Tibial artery (tissue), 4 donors: ENCODE results near the gene EHBP1.

Experiments used
- DNase-seq, 2 donors: peaks; one replicate each; pipeline ENCODE4 v3.0.0-alpha.2; 2019
- H3K27ac ChIP-seq, 2 donors: fragments of 200-600 bp; sonication (generic) in 1 of 2; 1 replicate in 1 of 2; 2 replicates in 1 of 2; pipeline ENCODE4 v1.5.1; 2018 to 2019; ENCODE audit warnings: mild to moderate bottlenecking in 1 of 2
- H3K27me3 ChIP-seq, 2 donors: fragments of 200-600 bp; sonication (generic) in 1 of 2; one replicate each; pipeline versions ENCODE4 v1.5.1 to v1.6.0; 2016 to 2019
- H3K36me3 ChIP-seq, 3 donors: fragments of 200-600 bp; sonication (generic) in 2 of 3; one replicate each; pipeline ENCODE4 v1.5.1; 2016 to 2019; ENCODE audit warnings: mild to moderate bottlenecking in 2 of 3
- H3K4me1 ChIP-seq, 4 donors: fragments of 200-600 bp; sonication (generic) in 2 of 4; 1 replicate in 3 of 4; 2 replicates in 1 of 4; pipeline ENCODE4 v1.5.1; 2016 to 2019
- H3K4me3 ChIP-seq, 2 donors: fragments of 200-600 bp; sonication (generic) in 1 of 2; 1 replicate in 1 of 2; 2 replicates in 1 of 2; pipeline ENCODE4 v1.5.1; 2018 to 2019; ENCODE audit warnings: mild to moderate bottlenecking in 2 of 2
- H3K9me3 ChIP-seq, 3 donors: fragments of 200-600 bp; sonication (generic) in 1 of 3; one replicate each; pipeline ENCODE4 v1.5.1; 2016 to 2019
- intact Hi-C: fragments of 100-400 bp; cut with DNase I; formaldehyde crosslinking; loops from one replicate; pipeline ENCODE4 v1.15.0; 2023; ENCODE audit warnings: low total_unique reads
- TF ChIP-seq, protein P1 (sequence below), 2 experiments: fragments of 200-600 bp in 1 of 2; fragments of 450-650 bp in 1 of 2; IDR thresholded peaks; one replicate each; pipeline ENCODE4 v1.5.1; 2017 to 2019; ENCODE audit warnings: antibody characterized with exemption in 2 of 2, mild to moderate bottlenecking in 1 of 2, moderate library complexity in 1 of 2

The EHBP1 gene

DNA sequence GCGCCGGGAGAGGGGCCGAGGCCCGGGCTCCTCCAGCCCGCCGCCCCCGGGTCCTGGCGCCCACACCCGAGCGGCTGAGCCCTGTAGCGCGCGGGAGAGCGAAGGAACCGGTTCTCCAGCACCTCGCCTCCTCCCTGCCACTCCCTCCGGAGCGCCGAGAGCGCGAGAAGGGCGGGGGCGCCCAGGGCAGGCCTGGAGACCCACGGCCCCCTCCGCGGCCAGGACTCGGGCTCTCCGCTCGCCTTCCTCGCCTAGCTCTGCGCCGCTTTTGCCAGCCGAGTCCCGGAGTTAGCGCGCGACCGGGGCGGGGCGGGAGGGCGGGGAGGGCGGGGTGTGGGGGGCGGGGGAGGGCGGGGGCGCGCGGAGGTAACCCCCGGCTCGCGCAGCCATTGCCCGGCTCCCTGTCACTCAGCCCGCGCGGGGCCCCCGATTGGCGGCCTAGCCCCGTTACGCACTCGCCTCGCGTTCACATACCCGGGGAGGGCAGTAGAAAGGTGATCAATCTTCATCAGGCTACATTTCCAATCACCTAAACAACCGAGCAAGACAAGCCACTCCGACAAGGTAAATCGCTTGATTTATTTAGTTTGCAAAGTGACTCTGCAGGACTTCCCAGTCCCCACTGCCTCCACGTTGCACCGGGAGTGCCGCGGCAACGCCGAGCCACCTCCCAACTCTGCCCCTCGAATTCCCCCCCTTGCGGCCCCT, 345.0 kb downstream of the EHBP1 start, which contains the start of gene OTX1:
TSS of gene OTX1 (plus strand) at position 497 of the 708 bp plus-strand sequence. CDS start 2,161 bp downstream, outside the sequence.
- Histone ChIP-seq H3K9me3 (peaks cover 0 to 10% (median 5%) of the 10 kb centered on the region in 3 donors), H3K27ac (no peak within 1 kb of the TSS), H3K4me3 (peak within 1 kb of the TSS; percentile 48 to 58), H3K36me3 (peaks cover 5 to 11% (median 5%) of the 10 kb centered on the region in 3 donors), H3K4me1 (peaks cover 6 to 61% (median 47%) of the 10 kb centered on the region in 4 donors), H3K27me3 (peaks cover 7 to 99% of the 10 kb centered on the region in 2 donors)
- intact Hi-C loops = no loop called here
- TF ChIP-seq, protein P1, sequence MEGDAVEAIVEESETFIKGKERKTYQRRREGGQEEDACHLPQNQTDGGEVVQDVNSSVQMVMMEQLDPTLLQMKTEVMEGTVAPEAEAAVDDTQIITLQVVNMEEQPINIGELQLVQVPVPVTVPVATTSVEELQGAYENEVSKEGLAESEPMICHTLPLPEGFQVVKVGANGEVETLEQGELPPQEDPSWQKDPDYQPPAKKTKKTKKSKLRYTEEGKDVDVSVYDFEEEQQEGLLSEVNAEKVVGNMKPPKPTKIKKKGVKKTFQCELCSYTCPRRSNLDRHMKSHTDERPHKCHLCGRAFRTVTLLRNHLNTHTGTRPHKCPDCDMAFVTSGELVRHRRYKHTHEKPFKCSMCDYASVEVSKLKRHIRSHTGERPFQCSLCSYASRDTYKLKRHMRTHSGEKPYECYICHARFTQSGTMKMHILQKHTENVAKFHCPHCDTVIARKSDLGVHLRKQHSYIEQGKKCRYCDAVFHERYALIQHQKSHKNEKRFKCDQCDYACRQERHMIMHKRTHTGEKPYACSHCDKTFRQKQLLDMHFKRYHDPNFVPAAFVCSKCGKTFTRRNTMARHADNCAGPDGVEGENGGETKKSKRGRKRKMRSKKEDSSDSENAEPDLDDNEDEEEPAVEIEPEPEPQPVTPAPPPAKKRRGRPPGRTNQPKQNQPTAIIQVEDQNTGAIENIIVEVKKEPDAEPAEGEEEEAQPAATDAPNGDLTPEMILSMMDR (IDR thresholded peaks at IDR 0.05) = no peak
- no peak for DNase-seq

DNA sequence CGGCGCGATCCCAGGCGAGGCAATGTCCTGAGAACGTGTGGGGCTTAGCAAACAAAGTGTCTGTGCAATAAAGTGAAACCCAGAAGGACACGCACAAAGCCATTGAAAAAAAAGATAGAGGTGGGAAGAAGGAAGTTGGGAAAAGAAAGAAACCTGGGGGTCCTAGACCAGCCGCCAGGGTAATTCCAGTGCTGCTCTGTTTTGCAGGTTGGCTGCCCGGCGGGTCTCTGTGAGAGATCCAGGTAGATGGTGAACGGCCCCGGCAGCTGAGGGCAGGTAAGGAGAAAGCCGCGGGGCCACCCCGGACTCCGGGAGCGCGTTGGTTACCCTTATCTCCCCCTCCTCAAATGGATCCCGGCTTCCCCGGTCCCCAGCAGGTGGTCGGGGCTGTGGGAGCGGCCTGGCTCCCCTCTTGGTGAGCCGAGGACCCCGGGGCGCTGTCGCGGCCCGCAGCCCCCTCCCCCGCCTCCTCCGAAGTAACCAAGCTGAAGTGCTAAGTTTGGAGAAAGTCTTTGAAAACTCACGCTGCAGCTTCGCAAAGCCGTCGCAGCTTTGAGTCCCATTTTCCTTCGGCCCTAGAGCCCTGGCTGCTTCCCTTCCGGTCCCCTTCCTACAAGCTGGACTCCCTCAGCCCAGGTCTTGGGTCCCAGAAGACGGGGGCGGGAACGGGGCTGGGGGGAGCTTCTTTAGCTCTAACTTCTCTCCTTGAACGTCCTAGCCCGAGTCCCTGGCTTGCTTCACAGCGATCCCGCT, 345.7 kb downstream of the EHBP1 start:
- H3K36me3 ChIP-seq = peaks cover 0 to 3% (median 0%) of the 10 kb centered on the region in 3 donors
- peak overlapping the region; percentile 48 to 58 for H3K4me3 ChIP-seq
- intact Hi-C loops = no loop called here
- TF ChIP-seq, protein P1 (IDR thresholded peaks at IDR 0.05) = no peak
- H3K27me3 ChIP-seq = peaks cover 11 to 100% of the 10 kb centered on the region in 2 donors
- peaks cover 6 to 68% (median 53%) of the 10 kb centered on the region in 4 donors for H3K4me1 ChIP-seq
- peaks cover 0 to 10% (median 5%) of the 10 kb centered on the region in 3 donors for H3K9me3 ChIP-seq
- no peak for DNase-seq
- no peak overlapping the region for H3K27ac ChIP-seq

DNA sequence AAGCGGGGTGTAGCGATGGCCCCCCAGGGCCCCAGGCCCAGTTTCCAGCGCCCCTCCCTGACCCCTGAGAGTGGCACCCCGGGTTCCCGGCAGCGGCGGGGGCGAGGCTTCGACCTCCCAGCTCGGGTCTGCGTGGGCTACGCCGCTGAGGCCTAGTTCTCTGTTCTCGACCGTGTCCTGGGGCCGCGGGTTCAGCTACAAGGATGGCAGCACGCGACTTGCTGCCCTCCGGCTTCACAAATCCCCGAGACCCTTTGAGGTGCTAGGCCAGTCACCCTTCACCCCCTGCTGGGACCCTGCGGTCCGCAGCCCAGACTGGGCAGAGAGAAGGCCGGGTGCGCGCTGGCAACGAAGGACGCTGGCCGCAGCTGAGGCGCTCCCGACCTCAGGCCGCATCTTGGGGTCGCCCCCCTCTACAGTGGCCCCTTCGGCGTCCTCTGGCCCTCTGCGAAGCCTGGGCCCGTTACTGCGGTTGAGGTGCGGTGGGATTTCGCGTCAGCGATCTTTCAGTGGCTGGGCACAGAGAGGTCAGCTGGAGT, 346.4 kb downstream of the EHBP1 start:
- Histone ChIP-seq H3K4me3 (no peak overlapping the region), H3K36me3 (no peaks in the 10 kb centered on the region), H3K27ac (no peak overlapping the region), H3K9me3 (peaks cover 0 to 10% (median 5%) of the 10 kb centered on the region in 3 donors), H3K4me1 (peaks cover 6 to 75% (median 59%) of the 10 kb centered on the region in 4 donors), H3K27me3 (peaks cover 11 to 100% of the 10 kb centered on the region in 2 donors)
- intact Hi-C loops = no loop called here
- TF ChIP-seq, protein P1 (IDR thresholded peaks at IDR 0.05) = no peak
- DNase-seq = no peak

DNA sequence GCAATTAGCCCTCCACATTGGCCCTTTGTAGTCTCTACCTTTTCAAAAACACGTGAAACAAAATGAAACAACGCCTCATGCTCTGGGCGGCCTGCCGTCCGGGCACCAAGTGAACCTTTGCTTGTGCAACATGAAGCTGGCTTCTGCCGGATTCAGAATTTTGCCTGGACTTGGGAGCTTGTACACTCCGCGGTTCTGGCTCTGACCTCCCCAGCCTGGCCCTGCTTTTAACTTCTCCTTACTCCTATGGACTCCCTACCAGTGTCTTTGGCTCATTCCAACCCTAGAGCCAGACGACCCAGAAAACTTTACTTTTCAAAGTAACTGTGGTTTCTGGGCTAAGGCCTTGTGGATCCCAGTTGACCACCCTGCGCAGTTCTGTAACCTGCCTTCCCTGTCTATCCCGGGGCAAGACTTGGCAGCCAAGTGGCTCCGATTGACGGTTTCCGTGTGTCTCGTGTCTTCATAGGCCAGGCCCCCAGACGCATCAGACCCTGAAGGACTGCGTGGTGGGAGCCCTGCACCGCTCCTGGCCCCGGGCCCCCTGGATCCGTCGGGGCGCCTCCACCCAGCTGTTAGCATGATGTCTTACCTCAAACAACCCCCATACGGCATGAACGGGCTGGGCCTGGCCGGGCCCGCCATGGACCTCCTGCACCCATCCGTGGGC, 347.0 kb downstream of the EHBP1 start:
- H3K9me3 ChIP-seq = peaks cover 0 to 10% (median 5%) of the 10 kb centered on the region in 3 donors
- peaks cover 6 to 76% (median 56%) of the 10 kb centered on the region in 4 donors for H3K4me1 ChIP-seq
- intact Hi-C loops = no loop called here
- TF ChIP-seq, protein P1 (IDR thresholded peaks at IDR 0.05) = no peak
- no peak overlapping the region for H3K27ac ChIP-seq
- H3K27me3 ChIP-seq = peaks cover 11 to 100% of the 10 kb centered on the region in 2 donors
- no peaks in the 10 kb centered on the region for H3K36me3 ChIP-seq
- no peak overlapping the region for H3K4me3 ChIP-seq
- no peak for DNase-seq
